Measurements from ENCODE around the gene ADGRG3. TPM values are rescaled to one million over a fixed set of nuclear protein-coding genes. Genes with fewer than 3 reads are reported as not detected.

The ADGRG3 gene
- total RNA-seq, 1 donor from 2014 or later: not detected

GRCh38 chr16:57634171-57634570, 33.9 kb upstream of the ADGRG3 start:
- Histone ChIP-seq H3K36me3 (no peaks in the 10 kb centered on the region), H3K9me3 (no peaks in the 10 kb centered on the region), H3K27me3 (no peaks in the 10 kb centered on the region), H3K4me3 (no peak overlapping the region), H3K4me1 (no peaks in the 10 kb centered on the region), H3K27ac (no peak overlapping the region)
- no peak for DNase-seq (ENCODE audit: low spot score in 2 of 2)
- intact Hi-C loops (cut with DNase I): no loop called here
- no peak for TF ChIP-seq CTCF (IDR thresholded peaks at IDR 0.05)

GRCh38 chr16:57635266-57636097, 32.6 kb upstream of the ADGRG3 start:
- no peaks in the 10 kb centered on the region for H3K9me3 ChIP-seq
- intact Hi-C loops (cut with DNase I): no loop called here
- no peak overlapping the region for H3K4me3 ChIP-seq
- no peaks in the 10 kb centered on the region for H3K27me3 ChIP-seq
- no peaks in the 10 kb centered on the region for H3K4me1 ChIP-seq
- H3K27ac ChIP-seq: no peak overlapping the region
- DNase-seq (ENCODE audit: low spot score in 2 of 2): no peak
- H3K36me3 ChIP-seq: no peaks in the 10 kb centered on the region
- no peak for TF ChIP-seq CTCF (IDR thresholded peaks at IDR 0.05)

- Histone ChIP-seq H3K9me3 (no peaks in the 10 kb centered on the region), H3K36me3 (no peaks in the 10 kb centered on the region), H3K4me1 (no peaks in the 10 kb centered on the region), H3K4me3 (no peak overlapping the region), H3K27me3 (no peaks in the 10 kb centered on the region), H3K27ac (peak overlapping the region in 1 of 2 donors; percentile 45)
- no peak for TF ChIP-seq CTCF (IDR thresholded peaks at IDR 0.05)
- no peak for DNase-seq (ENCODE audit: low spot score in 2 of 2)
- intact Hi-C loops (cut with DNase I): no loop called here
Measured at GRCh38 chr16:57636184-57636583, 31.9 kb upstream of the ADGRG3 start.

- Histone ChIP-seq H3K4me1 (no peaks in the 10 kb centered on the region), H3K27ac (peak overlapping the region in 1 of 2 donors; percentile 45), H3K27me3 (no peaks in the 10 kb centered on the region), H3K36me3 (no peaks in the 10 kb centered on the region), H3K4me3 (no peak overlapping the region), H3K9me3 (no peaks in the 10 kb centered on the region)
- no peak for TF ChIP-seq CTCF (IDR thresholded peaks at IDR 0.05)
- intact Hi-C loops (cut with DNase I): no loop called here
- no peak for DNase-seq (ENCODE audit: low spot score in 2 of 2)
Measured at GRCh38 chr16:57637020-57637419, 31.1 kb upstream of the ADGRG3 start.

- peak overlapping the region in 1 of 2 donors; percentile 45 for H3K27ac ChIP-seq
- no peak for DNase-seq (ENCODE audit: low spot score in 2 of 2)
Measured at GRCh38 chr16:57637424-57637823, 30.7 kb upstream of the ADGRG3 start.

More at GRCh38 chr16:57637424-57637823, 30.7 kb upstream of the ADGRG3 start:
- Histone ChIP-seq H3K4me3 (no peak overlapping the region), H3K27me3 (no peaks in the 10 kb centered on the region), H3K36me3 (no peaks in the 10 kb centered on the region), H3K4me1 (no peaks in the 10 kb centered on the region), H3K9me3 (no peaks in the 10 kb centered on the region)
- no peak for TF ChIP-seq CTCF (IDR thresholded peaks at IDR 0.05)
- intact Hi-C loops (cut with DNase I): no loop called here

Measured in ascending aorta (tissue), 2 donors.